ENCODE results near the gene FOSL2. TPM values are rescaled to one million over a fixed set of nuclear protein-coding genes. Genes with fewer than 3 reads are reported as not detected.

FOSL2 gene
- polyA plus RNA-seq, 2 donors = 53.2 to 60.0 TPM

GRCh38 chr2:28463893-28464292 lies 71.2 kb downstream of the FOSL2 start:
- no peak overlapping the region for H3K27ac ChIP-seq (ENCODE audit: low read depth in 2 of 2, low read length in 1 of 2)
- H3K36me3 ChIP-seq (ENCODE audit: control insufficient read depth in 2 of 2, insufficient read depth in 2 of 2, low read length in 1 of 2) = no peaks in the 10 kb centered on the region
- no peaks in the 10 kb centered on the region for H3K9me3 ChIP-seq (ENCODE audit: control insufficient read depth in 2 of 2, insufficient read depth in 1 of 2, low read depth in 1 of 2, low read length in 1 of 2)
- no peaks in the 10 kb centered on the region for H3K27me3 ChIP-seq (ENCODE audit: control insufficient read depth in 1 of 2, insufficient read depth in 2 of 2, low read length in 2 of 2)
- 77 to 81% methylated on average over 4 of the region's 4 CpGs for WGBS, 2 donors
- H3K4me3 ChIP-seq (ENCODE audit: low read depth in 1 of 2, low read length in 2 of 2) = no peak overlapping the region
- H3K4me1 ChIP-seq (ENCODE audit: control insufficient read depth in 2 of 2, insufficient read depth in 2 of 2, low read length in 1 of 2) = no peaks in the 10 kb centered on the region

- Histone ChIP-seq H3K9me3 (ENCODE audit: control insufficient read depth in 2 of 2, insufficient read depth in 1 of 2, low read depth in 1 of 2, low read length in 1 of 2) (no peaks in the 10 kb centered on the region), H3K4me3 (ENCODE audit: low read depth in 1 of 2, low read length in 2 of 2) (no peak overlapping the region), H3K4me1 (ENCODE audit: control insufficient read depth in 2 of 2, insufficient read depth in 2 of 2, low read length in 1 of 2) (no peaks in the 10 kb centered on the region), H3K27me3 (ENCODE audit: control insufficient read depth in 1 of 2, insufficient read depth in 2 of 2, low read length in 2 of 2) (no peaks in the 10 kb centered on the region), H3K36me3 (ENCODE audit: control insufficient read depth in 2 of 2, insufficient read depth in 2 of 2, low read length in 1 of 2) (no peaks in the 10 kb centered on the region), H3K27ac (ENCODE audit: low read depth in 2 of 2, low read length in 1 of 2) (no peak overlapping the region)
- 69 to 70% methylated on average over 8 of the region's 8 CpGs for WGBS, 2 donors
These were observed 72.7 kb downstream of the FOSL2 start for GRCh38 chr2:28465148-28465885.

Other genes with a start within 250 kb of the FOSL2 start
- gene PLB1, start 103.2 kb downstream of the FOSL2 start, polyA plus RNA-seq = 1 to 10 TPM in 1 of 2 donors, under 1 TPM in 1; 0.94 to 1.3 TPM

Data from esophagus (tissue), 2 donors.